Uterus (tissue), 2 donors: ENCODE results near the gene ESR2.

ENCODE experiments used
- CTCF ChIP-seq, 4 experiments: fragments of 200-600 bp in 2 of 4; fragments of 450-650 bp in 2 of 4; sonication (generic) in 2 of 4; IDR thresholded peaks; one replicate each; pipeline ENCODE4 v1.5.1; 2016 to 2019; ENCODE audit warnings: antibody characterized with exemption in 4 of 4, mild to moderate bottlenecking in 2 of 4, moderate library complexity in 1 of 4
- POLR2A ChIP-seq, 2 donors: fragments of 450-650 bp; IDR thresholded peaks; one replicate each; pipeline ENCODE4 v1.6.1; 2016; ENCODE audit warnings: antibody characterized with exemption in 2 of 2, mild to moderate bottlenecking in 1 of 2, moderate library complexity in 1 of 2

- TF ChIP-seq CTCF (IDR thresholded peaks at IDR 0.05): no peak
- TF ChIP-seq POLR2A (IDR thresholded peaks at IDR 0.05): no peak
Measured at GRCh38 chr14:64170181-64170580, 124.0 kb downstream of the ESR2 start.
